HG03575 (cell line): ENCODE results near the gene KRR1.
"Not testable (repeated sequence)": the region's sequence is repeated elsewhere in the genome, so short reads cannot be mapped to it uniquely, and the experiment has no call there.

Experiments used
- ATAC-seq: cut with Tn5 transposase; IDR thresholded peaks from one replicate; pipeline ENCODE4 v1.9.1; 2021; ENCODE audit not compliant: unreplicated experiment, insufficient number of reproducible peaks, low FRiP score; ENCODE audit errors: extremely low read depth

The KRR1 gene

DNA sequence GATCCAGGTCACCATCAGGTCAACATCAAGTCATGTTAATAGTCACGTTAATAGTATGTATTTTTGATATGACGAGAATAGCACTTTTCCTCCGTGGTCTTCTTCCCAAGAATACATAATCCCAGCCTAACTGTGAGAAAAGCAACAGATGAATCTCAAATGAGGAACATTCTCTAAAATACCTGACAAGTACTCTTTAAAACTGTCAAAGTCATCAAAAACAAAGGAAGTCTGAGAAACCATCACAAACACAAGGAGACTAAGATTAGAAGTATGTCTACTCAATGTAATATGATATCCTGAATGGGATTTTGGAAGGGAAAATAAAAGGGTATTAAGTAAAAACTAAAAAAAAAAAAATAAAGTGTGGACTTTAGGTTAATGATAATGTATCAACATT lies 67.7 kb downstream of the KRR1 start:
- ATAC-seq: no peak

DNA sequence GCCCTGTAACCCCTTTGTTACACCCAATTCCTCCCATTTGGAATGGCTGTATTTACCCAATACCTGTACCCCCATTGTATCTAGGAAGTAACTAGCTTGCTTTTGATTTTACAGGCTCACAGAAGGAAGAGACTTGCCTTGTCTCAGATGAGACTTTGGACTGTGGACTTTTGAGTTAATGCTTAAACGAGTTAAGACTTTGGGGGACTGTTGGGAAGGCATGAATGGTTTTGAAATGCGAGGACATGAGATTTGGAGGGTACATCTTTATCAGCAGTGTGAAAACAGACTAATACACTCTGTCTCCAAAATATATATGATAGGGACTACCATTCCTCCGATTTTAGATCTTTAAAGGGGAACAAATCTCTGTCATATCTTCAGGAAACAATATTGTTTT lies 69.0 kb downstream of the KRR1 start:
- not testable (repeated sequence) for ATAC-seq

DNA sequence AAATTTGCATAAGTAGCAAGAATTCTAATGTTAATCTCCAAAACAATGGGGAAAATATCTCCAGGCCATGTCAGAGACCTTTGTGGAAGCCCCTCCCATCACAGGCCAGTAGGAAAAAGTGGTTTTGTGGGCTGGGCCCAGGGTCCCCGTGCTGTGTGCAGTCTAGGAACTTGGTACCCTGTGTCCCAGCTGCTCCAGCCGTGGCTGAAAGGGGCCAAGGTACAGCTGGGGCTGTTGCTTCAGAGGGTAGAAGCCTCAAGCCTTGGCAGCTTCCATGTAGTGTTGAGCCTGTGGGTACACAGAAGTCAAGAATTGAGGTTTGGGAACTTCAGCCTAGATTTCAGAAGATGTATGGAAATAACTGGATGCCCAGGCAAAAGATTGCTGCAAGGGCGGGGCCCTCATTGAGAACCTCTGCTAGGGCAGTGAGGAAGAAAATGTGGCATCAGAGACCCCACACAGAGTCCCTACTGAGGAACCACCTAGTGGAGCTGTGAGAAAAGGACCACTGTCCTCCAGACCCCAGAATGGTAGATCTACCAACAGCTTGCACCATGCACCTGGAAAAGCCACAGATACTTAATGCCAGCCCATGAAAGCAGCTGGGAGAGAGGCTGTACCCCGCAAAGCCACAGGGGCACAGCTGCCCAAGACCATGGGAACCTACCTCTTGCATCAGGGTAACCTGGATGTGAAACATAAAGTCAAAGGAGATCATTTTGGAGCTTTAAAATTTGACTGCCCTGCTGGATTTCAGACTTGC lies 69.5 kb downstream of the KRR1 start:
- ATAC-seq: not testable (repeated sequence)
